MV-4-11 (cell line): ENCODE results near the gene SGK2.

Experiments used
- DNase-seq: peaks from one replicate; lab custom pipeline; 2025; lab: John Stamatoyannopoulos, UW

Gene SGK2

GRCh38 chr20:43558412-43559146 lies at the start of gene SGK2:
SGK2 (plus strand) TSS chr20:43559027; CDS start chr20:43566496, 7,469 bp downstream.
- DNase-seq, result no peak

- no peak for DNase-seq
These were observed 46.9 kb upstream of the SGK2 start for GRCh38 chr20:43511879-43512278.

- DNase-seq, result no peak
These were observed 45.4 kb upstream of the SGK2 start for GRCh38 chr20:43513372-43513930.

- DNase-seq, result peak; percentile 98
These were observed 44.7 kb upstream of the SGK2 start for GRCh38 chr20:43513931-43514647.

- no peak for DNase-seq
These were observed 44.2 kb upstream of the SGK2 start for GRCh38 chr20:43514648-43514999.

GRCh38 chr20:43515628-43516027 lies 43.2 kb upstream of the SGK2 start:
- no peak for DNase-seq

- no peak for DNase-seq
These were observed 42.5 kb upstream of the SGK2 start for GRCh38 chr20:43516251-43516824.

GRCh38 chr20:43520074-43520630 lies 38.7 kb upstream of the SGK2 start:
- DNase-seq, result no peak

- no peak for DNase-seq
These were observed 33.8 kb upstream of the SGK2 start for GRCh38 chr20:43525021-43525420.

GRCh38 chr20:43528258-43528875 lies 30.5 kb upstream of the SGK2 start:
- no peak for DNase-seq

- no peak for DNase-seq
These were observed 29.8 kb upstream of the SGK2 start for GRCh38 chr20:43529051-43529450.

GRCh38 chr20:43529457-43530153 lies 29.2 kb upstream of the SGK2 start:
- DNase-seq, result no peak

GRCh38 chr20:43530321-43531090 lies 28.3 kb upstream of the SGK2 start:
- DNase-seq, result no peak

GRCh38 chr20:43531091-43531443 lies 27.8 kb upstream of the SGK2 start:
- no peak for DNase-seq

- no peak for DNase-seq
These were observed 26.3 kb upstream of the SGK2 start for GRCh38 chr20:43532416-43533055.

GRCh38 chr20:43533060-43533459 lies 25.8 kb upstream of the SGK2 start:
- DNase-seq, result no peak

GRCh38 chr20:43534016-43534415 lies 24.8 kb upstream of the SGK2 start:
- no peak for DNase-seq

- no peak for DNase-seq
These were observed 24.0 kb upstream of the SGK2 start for GRCh38 chr20:43534791-43535350.

GRCh38 chr20:43535370-43536004 lies 23.3 kb upstream of the SGK2 start:
- DNase-seq, result no peak
